Activated CD4-positive, alpha-beta T cell treated with anti-CD3 and anti-CD28 coated beads, Interleukin-2, amount 50 U/mL, for 24 hours (primary cell): ENCODE data around the gene SUGT1.
A peak's percentile ranks its signal among the peaks of the same experiment; 100 is the strongest.
"Not testable (repeated sequence)": the region's sequence is repeated elsewhere in the genome, so short reads cannot be mapped to it uniquely, and the experiment has no call there.

Source experiments
- DNase-seq, 2 donors: peaks; one replicate each; pipeline ENCODE4 v3.0.0-alpha.2; 2020; ENCODE audit warnings: low read depth in 1 of 2, low spot score in 1 of 2

Gene SUGT1

DNA sequence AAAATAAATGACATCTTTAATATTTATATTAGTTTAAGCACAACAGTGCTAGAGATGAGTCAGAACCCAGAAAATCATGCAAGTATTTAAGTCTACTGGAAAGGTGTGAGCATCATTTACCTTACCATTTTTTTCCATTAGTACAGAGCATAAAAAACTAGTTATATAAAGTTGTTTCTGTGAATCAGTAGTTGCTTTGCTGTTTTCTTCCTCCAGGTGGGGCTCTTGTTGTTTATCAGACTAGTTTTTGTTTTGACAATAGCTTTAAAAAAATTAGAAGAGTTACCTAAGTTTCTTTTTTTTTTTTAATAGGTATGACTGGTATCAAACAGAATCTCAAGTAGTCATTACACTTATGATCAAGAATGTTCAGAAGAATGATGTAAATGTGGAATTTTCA lies 12.7 kb downstream of the SUGT1 start:
- no peak for DNase-seq

DNA sequence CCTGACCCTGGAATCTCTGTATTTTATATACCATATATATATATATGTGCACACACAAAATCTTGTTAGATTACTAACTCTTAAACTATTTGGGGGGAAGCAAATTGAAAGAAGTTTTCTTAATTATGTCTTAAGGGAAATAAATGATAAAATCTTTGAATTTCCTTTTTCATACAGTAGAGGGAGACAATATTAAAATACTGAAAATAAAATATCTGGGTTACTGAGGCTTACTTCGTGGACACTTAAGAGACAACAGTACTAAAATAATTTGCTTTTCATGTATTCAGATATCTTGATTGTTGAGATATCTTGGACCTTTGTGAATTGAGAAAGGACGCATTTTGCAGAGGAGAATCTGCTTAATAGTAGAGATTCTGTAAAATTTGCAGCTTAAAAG lies 17.0 kb downstream of the SUGT1 start:
- DNase-seq: no peak

DNA sequence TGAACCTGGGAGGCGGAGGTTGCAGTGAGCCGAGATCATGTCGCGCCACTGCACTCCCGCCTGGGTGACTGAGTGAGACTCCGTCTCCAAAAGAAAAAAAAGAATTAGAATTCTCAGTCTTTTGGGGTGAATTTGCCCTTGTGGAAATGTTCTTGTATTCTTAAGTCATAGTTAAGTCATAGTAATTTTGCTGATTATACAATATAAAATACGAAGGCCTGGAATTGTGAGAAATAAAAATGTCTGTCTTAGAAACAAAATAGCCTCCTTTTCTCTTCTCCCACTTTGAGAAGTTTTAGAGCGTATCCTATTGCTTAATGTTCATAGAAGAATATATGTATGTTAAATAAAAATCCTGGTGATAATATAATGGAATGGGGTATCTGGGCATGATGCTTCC lies 18.1 kb downstream of the SUGT1 start:
- no peak for DNase-seq

DNA sequence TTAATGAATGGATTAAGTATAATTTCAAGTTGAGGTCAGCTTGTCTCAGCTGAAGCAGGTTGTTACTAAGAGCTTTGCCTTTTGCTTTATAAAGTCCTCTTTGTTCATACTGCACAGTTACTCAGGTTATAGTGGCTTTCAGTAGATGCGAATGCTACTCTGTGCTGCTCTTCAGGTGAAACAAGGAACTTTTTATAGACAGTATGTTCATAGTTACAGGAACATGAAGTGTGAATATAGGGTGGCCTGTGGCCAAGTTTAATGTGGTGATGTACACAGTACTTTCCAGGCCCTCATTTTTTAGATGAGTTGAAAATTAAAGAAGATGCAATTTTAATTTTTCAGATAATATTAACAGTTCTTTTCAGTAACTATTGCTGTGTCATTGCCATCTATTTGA lies 20.8 kb downstream of the SUGT1 start:
- no peak for DNase-seq

DNA sequence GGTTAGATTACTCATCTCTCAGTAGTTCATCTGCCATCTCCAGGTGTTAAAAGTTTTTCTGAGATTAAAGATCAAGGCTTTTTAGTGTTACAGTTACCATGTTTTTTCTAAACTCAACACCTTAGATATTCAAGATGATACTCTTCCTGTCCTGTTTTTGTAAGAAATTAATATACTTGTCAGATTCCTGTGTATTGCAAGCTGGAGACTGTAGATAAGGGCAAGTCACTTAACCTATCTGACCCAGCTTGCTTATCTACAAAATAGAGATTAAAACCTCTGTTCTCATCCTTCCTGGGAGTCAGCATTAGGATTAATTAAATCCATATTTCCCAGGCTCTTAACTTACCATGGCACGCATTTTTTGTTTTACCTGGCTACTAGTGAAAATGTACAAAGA lies 25.2 kb downstream of the SUGT1 start:
- DNase-seq: no peak

GRCh38 chr13:52685806-52686205 lies 33.2 kb downstream of the SUGT1 start:
- DNase-seq: not testable (repeated sequence)

DNA sequence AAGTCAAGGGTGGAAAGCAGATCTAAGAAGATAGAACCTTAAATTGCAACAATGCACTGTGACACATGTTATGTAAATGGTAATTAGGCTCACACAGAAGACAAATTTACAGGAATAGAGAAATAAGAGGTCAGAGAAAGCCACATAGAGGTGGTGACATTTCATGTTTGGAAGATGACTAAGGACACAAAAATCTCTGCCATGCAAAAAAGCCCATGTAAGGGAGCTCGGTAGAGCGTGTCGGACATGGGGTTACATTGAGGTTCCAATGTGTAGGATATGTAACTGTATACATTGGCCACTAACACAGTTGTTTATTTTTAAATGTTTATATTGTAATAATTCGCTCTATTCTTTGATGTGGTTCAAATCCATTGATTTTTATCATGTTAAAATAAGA lies 33.7 kb downstream of the SUGT1 start:
- no peak for DNase-seq

GRCh38 chr13:52695856-52696255 lies 43.2 kb downstream of the SUGT1 start:
- DNase-seq: peak in 1 of 2 donors; percentile 3

GRCh38 chr13:52696566-52696965 lies 43.9 kb downstream of the SUGT1 start:
- no peak for DNase-seq

GRCh38 chr13:52701728-52702465 lies 49.3 kb downstream of the SUGT1 start:
- no peak for DNase-seq

DNA sequence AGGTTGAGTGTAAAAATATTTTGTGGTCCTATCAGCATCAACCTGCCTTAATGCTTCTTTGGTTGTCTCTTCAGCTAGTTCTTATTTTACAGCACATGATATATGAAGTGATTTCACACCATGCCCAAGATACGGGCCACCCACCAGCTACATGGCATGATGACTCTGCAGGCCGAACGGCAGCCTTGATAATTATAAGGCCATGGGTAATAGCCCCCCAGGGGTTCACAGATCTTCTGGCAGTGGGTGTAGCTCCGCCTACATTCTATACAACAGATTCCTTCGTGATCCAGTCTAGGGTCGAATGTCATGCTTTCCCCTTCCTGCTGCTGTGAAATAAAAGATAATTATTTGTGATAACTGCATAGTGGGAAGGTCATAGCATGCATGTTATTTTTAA lies 50.8 kb downstream of the SUGT1 start:
- DNase-seq: no peak

GRCh38 chr13:52706081-52706480 lies 53.4 kb downstream of the SUGT1 start:
- no peak for DNase-seq

DNA sequence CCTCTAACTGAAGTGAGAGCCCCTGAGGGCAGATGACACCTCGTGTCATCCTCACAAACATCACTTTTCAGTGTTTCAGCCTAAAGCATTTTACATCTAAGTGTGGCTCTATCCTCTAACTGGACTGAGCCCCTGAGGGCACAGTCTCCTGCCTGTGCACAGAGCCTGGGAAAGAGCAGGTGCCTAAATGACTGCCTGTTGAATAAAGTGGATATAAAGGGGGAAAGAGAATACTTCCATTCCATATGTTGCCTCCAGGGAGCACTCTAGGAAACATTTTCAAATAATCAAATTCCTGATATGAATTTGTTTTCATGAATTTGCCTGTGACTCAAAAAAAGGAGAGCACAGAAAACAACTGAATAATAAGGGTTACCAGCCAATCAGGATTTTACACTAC lies 54.7 kb downstream of the SUGT1 start:
- DNase-seq: no peak

- DNase-seq: not testable (repeated sequence)
Observed at GRCh38 chr13:52708266-52708665, 55.6 kb downstream of the SUGT1 start.

- no peak for DNase-seq
Observed at GRCh38 chr13:52711286-52711685, 58.6 kb downstream of the SUGT1 start.

GRCh38 chr13:52712385-52712784 lies 59.7 kb downstream of the SUGT1 start:
- DNase-seq: no peak

- DNase-seq: no peak
Observed at GRCh38 chr13:52713894-52714293, 61.3 kb downstream of the SUGT1 start.

DNA sequence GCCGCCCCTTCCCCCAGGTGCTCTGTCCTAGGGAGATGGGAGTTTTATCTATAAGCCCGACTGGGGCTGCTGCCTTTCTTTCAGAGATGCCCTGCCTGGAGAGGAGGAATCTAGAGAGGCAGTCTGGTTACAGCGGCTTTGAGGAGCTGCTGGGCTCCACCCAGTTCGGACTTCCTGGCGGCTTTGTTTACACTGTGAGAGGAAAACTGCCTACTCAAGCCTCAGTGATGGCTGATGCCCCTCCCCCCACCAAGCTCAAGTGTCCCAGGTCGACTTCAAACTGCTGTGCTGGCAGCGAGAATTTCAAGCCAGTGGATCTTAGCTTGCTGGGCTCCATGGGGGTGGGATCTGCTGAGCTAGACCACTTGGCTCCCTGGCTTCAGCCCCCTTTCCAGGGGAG lies 68.3 kb downstream of the SUGT1 start:
- not testable (repeated sequence) for DNase-seq

GRCh38 chr13:52721356-52721755 lies 68.7 kb downstream of the SUGT1 start:
- DNase-seq: not testable (repeated sequence)

DNA sequence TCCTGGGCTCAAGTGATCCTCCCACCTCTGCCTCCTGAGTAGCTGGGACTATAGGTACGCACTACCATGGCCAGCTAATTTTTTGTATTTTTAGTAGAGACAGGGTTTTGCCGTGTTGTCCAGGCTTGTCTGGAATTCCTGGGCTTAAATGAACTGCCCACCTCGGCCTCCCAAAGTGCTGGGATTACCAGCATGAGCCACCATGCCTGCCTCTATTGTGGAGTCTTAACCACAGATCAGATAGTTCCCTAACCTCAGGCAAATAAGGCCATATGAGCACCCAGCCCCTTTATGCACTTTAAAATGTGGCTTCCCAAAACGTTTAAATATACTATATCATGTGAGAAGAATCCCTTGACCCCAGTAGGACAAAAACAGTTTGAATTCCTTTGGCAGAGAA lies 70.5 kb downstream of the SUGT1 start:
- no peak for DNase-seq

- no peak for DNase-seq
Observed at GRCh38 chr13:52725302-52725701, 72.7 kb downstream of the SUGT1 start.

DNA sequence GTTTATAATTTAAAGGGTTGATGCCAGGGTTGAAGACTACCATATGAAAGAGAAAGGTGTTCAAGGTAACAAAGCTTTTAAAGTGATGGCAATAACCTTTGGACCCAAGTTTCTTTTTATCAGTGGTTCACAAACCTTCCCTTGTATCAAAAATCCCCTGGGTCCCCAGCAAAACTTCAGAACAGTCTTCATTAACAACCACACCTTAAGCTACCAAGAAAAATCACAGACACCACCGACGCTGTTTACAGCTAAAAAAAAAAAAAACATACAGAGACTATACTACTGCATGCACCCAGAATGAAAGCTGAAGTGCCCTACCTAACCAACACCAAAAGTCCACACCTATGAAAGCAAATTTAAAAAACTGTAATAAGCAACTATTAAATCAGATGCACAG lies 73.6 kb downstream of the SUGT1 start:
- no peak for DNase-seq

DNA sequence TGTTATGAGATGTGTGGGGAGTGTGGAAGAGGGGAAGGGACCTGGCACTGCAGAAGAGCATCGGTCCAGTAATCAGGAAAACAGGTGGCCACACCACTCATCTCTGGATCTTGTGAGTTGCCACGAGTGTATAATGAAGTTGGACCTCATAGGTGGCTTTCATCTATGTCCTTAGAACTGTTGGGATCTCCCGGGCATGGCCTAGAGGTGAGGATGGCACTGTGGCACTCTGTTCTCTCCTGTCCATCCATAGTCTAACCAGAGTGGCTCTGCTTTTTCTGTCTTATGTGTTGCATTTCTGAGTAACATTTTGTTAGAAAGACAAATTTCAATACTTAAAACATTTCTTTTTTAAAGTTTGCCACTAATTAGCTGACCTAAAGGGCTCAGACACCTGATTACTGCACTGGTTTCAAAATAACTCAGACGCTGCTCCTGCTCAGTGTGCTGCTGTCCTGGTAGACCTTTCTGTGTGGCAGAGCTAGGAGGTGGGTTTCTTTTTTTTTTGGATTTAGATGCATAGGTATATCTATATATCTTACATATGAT lies 81.5 kb downstream of the SUGT1 start:
- DNase-seq: no peak
